Body of pancreas (tissue), 4 donors: Measurements from ENCODE around the gene ZEB2. TPM values are rescaled to one million over a fixed set of nuclear protein-coding genes. Genes with fewer than 3 reads are reported as not detected.

Experiments
- ATAC-seq: fragments of 150-250 bp; one replicate; pipeline ENCODE4 v1.9.1; 2016
- DNase-seq, 4 donors: peaks; one replicate each; pipeline ENCODE4 v3.0.0-alpha.2; 2019
- H3K27ac ChIP-seq, 4 donors: fragments of 200-600 bp; sonication (generic); 1 replicate in 3 of 4; 2 replicates in 1 of 4; pipeline versions ENCODE4 v1.5.1 to v1.6.1; 2016 to 2019; ENCODE audit warnings: mild to moderate bottlenecking in 1 of 4, mixed read lengths in 1 of 4, moderate library complexity in 1 of 4
- H3K27me3 ChIP-seq, 2 donors: fragments of 200-600 bp; sonication (generic); one replicate each; pipeline ENCODE4 v1.6.0; 2016; ENCODE audit warnings: mild to moderate bottlenecking in 1 of 2
- H3K36me3 ChIP-seq, 2 donors: fragments of 200-600 bp; sonication (generic); replicated peaks in 1 of 2; 2 replicates each; pipeline ENCODE4 v1.5.1; 2016; ENCODE audit warnings: low read depth in 2 of 2; ENCODE audit not compliant: insufficient read depth in 1 of 2
- H3K4me1 ChIP-seq: fragments of 200-600 bp; sonication (generic); one replicate; pipeline ENCODE4 v1.6.0; 2016
- H3K4me3 ChIP-seq, 2 donors: fragments of 200-600 bp; sonication (generic); 1 replicate in 1 of 2; 2 replicates in 1 of 2; pipeline ENCODE4 v1.5.1; 2016 to 2019
- H3K9me3 ChIP-seq, 3 donors: fragments of 200-600 bp; sonication (generic); 1 replicate in 2 of 3; 2 replicates in 1 of 3; pipeline ENCODE4 v1.5.1; 2016
- POLR2A ChIP-seq, 3 donors: fragments of 450-650 bp; IDR thresholded peaks; one replicate each; pipeline ENCODE4 v1.6.1; 2016; ENCODE audit warnings: antibody characterized with exemption in 3 of 3, mild to moderate bottlenecking in 2 of 3
- WGBS, 2 donors: methylation state at CpG; one replicate each; pipeline ENCODE4 v1.1.5; 2017; 5-methylcytosine and 5-hydroxymethylcytosine counted together
- intact Hi-C: fragments of 100-400 bp; cut with DNase I; formaldehyde crosslinking; loops from one replicate; pipeline ENCODE4 v1.15.1; 2023
- total RNA-seq, 2 donors: library from RNA; depleted of rRNA; stranded (reverse); fragments of >200 nt; gene quantifications; one replicate each; pipeline ENCODE4 v1.1.0, GENCODE V29; 2016
- TF ChIP-seq, protein P1 (sequence below), 7 experiments: fragments of 450-650 bp in 4 of 7; fragments of 200-600 bp in 3 of 7; sonication (generic) in 3 of 7; IDR thresholded peaks; one replicate each; pipeline ENCODE4 v1.5.1; 2016 to 2019; ENCODE audit warnings: antibody characterized with exemption in 7 of 7

The ZEB2 gene
- total RNA-seq, 2 donors from 2014 or later = 18.5 to 24.6 TPM

DNA sequence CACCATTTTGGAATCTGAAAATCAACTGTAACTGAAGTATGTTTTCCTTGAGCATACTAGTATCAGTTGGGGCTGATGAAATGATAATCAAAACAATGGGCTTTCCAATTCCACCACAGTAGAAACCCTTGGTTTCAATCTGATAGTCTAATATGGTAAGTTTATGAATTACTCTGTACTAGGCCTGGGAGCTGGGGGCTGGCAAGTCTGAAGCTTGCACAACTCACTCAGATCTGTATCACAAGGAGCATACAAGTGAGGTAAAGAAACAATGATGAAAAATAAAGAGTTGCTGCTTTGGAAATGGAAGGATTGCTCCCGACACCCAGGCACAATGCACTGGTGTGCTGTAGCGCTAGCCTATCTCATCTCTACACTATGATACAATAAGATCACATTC lies 19.4 kb downstream of the ZEB2 start:
- Histone ChIP-seq H3K27ac (no peak overlapping the region), H3K27me3 (no peaks in the 10 kb centered on the region), H3K4me3 (no peak overlapping the region), H3K4me1 (peaks cover 3% of the 10 kb centered on the region), H3K36me3 (no peaks in the 10 kb centered on the region), H3K9me3 (no peaks in the 10 kb centered on the region)
- TF ChIP-seq POLR2A (IDR thresholded peaks at IDR 0.05) = no peak
- TF ChIP-seq, protein P1, sequence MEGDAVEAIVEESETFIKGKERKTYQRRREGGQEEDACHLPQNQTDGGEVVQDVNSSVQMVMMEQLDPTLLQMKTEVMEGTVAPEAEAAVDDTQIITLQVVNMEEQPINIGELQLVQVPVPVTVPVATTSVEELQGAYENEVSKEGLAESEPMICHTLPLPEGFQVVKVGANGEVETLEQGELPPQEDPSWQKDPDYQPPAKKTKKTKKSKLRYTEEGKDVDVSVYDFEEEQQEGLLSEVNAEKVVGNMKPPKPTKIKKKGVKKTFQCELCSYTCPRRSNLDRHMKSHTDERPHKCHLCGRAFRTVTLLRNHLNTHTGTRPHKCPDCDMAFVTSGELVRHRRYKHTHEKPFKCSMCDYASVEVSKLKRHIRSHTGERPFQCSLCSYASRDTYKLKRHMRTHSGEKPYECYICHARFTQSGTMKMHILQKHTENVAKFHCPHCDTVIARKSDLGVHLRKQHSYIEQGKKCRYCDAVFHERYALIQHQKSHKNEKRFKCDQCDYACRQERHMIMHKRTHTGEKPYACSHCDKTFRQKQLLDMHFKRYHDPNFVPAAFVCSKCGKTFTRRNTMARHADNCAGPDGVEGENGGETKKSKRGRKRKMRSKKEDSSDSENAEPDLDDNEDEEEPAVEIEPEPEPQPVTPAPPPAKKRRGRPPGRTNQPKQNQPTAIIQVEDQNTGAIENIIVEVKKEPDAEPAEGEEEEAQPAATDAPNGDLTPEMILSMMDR (IDR thresholded peaks at IDR 0.05) = no peak
- DNase-seq (no peak), ATAC-seq (no peak)
- intact Hi-C loops = no loop called here
- WGBS, 2 donors = 93 to 97% methylated on average over 2 of the region's 2 CpGs

DNA sequence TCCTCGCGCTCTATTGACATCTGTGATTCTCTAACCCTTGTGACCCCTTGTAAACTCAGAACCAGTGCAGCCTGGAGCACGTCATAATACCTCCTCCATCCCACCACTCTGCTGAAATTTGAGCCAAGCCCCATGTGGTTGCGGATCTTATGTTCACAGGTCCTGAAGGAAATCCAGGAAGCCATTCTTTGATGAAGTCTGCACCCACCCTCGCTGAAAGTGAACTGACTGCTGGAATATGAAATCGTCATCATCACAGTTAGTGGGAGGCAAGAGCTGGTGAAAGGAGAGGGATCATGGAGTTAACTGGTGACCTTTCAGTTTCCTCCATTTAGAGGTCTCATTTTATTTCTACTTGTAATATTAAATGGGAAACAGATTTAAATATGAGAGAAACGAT lies 21.6 kb downstream of the ZEB2 start:
- no peaks in the 10 kb centered on the region for H3K9me3 ChIP-seq
- H3K27me3 ChIP-seq = no peaks in the 10 kb centered on the region
- no peak for TF ChIP-seq POLR2A (IDR thresholded peaks at IDR 0.05)
- TF ChIP-seq, protein P1 (IDR thresholded peaks at IDR 0.05) = no peak
- no peak overlapping the region for H3K27ac ChIP-seq
- no peaks in the 10 kb centered on the region for H3K36me3 ChIP-seq
- WGBS, 2 donors = 85 to 87% methylated on average over 7 of the region's 7 CpGs
- H3K4me3 ChIP-seq = no peak overlapping the region
- DNase-seq = no peak
- intact Hi-C loops = no loop called here
- no peaks in the 10 kb centered on the region for H3K4me1 ChIP-seq
- ATAC-seq = no peak

DNA sequence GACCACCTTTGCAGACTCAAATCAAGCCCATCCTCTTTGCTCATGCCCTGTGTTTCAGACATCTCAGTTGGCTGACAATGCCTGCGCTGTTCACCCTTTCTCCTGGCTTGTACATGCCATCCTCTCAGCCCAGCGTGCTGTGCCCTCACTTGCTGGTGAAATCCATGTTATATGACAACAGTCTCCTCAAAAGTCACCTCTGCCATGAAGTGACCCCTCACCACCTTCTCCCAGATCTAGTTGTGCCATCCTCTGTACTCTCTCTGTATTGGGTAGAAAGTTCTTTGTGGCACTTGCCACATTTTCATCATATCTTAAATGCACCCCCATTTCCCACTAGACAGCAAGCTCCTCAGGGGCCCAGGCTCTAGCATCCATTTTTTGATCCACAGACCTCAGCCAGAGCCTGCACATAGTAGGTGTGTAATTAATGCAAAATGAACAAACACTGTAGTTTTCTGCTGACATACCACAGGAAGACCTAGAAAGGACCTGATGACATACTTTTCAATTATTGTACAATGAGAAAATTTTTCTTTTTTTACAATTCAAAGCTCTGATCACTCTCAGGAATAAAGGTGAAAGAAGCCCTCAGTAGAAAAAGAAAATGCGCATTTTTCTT lies 22.8 kb downstream of the ZEB2 start:
- H3K4me3 ChIP-seq = no peak overlapping the region
- WGBS, 2 donors = 91 to 94% methylated on average over 3 of the region's 3 CpGs
- no peaks in the 10 kb centered on the region for H3K36me3 ChIP-seq
- H3K27ac ChIP-seq = no peak overlapping the region
- intact Hi-C loops = no loop called here
- DNase-seq (no peak), ATAC-seq (no peak)
- TF ChIP-seq POLR2A (IDR thresholded peaks at IDR 0.05) = no peak
- TF ChIP-seq, protein P1 (IDR thresholded peaks at IDR 0.05) = no peak
- H3K9me3 ChIP-seq = no peaks in the 10 kb centered on the region
- no peaks in the 10 kb centered on the region for H3K27me3 ChIP-seq
- H3K4me1 ChIP-seq = no peaks in the 10 kb centered on the region

DNA sequence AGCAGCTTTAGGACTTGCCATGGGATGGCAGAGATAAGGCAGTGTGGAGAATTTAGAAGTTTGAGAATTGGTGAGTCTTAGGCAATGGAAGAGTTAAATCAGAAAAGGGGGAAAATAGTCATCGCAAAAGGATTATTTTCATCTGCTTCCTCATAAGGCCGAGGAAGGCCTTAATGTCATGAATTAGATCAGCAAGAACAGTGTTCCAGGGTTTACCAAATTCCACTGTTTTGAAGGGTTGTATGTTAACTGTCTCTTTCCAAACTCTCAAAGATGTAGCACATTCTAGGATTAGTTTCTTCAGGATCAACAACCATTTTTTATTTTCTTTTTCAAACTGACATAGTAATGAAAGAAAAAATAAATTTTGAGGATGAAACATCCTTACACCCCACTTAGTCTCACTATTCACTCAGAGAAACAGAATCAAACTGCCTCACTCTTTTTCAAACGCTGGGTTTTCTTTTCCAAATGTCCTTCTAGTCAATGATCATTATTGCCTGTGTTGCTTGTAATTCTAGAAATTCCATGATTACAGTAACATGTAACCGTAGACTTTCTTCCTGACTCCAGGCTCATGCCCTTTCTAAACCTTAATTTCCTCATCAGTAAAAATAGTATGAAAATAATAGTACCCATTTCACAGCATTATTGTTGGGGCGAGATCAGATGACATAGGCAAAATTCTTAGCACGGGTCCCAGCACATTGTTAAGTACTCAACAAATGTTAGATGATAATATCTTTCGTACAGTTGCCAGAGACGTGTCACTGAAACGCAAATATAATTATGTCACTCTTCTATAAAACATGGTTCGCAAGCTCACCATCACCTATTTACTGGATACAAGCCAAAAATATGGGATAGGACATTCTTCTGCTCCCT lies 23.6 kb downstream of the ZEB2 start:
- no peak for ATAC-seq
- DNase-seq = no peak
- H3K4me3 ChIP-seq = no peak overlapping the region
- H3K9me3 ChIP-seq = no peaks in the 10 kb centered on the region
- no peaks in the 10 kb centered on the region for H3K36me3 ChIP-seq
- intact Hi-C loops = no loop called here
- WGBS, 2 donors = 66 to 76% methylated on average over 10 of the region's 10 CpGs
- H3K27me3 ChIP-seq = no peaks in the 10 kb centered on the region
- H3K27ac ChIP-seq = no peak overlapping the region
- H3K4me1 ChIP-seq = no peaks in the 10 kb centered on the region
- TF ChIP-seq, protein P1 (IDR thresholded peaks at IDR 0.05) = no peak
- TF ChIP-seq POLR2A (IDR thresholded peaks at IDR 0.05) = no peak
